Parathyroid adenoma (tissue), 2 donors: ENCODE data around the gene PPP1R9B.

Source experiments
- H2AFZ ChIP-seq: fragments of 300-600 bp; sonication (generic); one replicate; pipeline ENCODE4 v1.7.0; 2017; ENCODE audit warnings: antibody characterized with exemption, mild to moderate bottlenecking
- H3K27ac ChIP-seq: fragments of 300-600 bp; sonication (generic); one replicate; pipeline ENCODE4 v1.7.0; 2017
- H3K27me3 ChIP-seq: fragments of 300-600 bp; sonication (generic); one replicate; pipeline ENCODE4 v1.7.0; 2017; ENCODE audit warnings: low read length; ENCODE audit not compliant: control insufficient read depth, insufficient read depth
- H3K36me3 ChIP-seq: fragments of 300-600 bp; sonication (generic); one replicate; pipeline ENCODE4 v1.7.0; 2017; ENCODE audit warnings: low read length; ENCODE audit not compliant: control insufficient read depth, insufficient read depth
- H3K4me1 ChIP-seq: fragments of 300-600 bp; sonication (generic); one replicate; pipeline ENCODE4 v1.7.0; 2017; ENCODE audit warnings: control low read depth
- H3K4me2 ChIP-seq: fragments of 300-600 bp; sonication (generic); one replicate; pipeline ENCODE4 v1.7.0; 2017; ENCODE audit warnings: low read length
- H3K4me3 ChIP-seq: fragments of 300-600 bp; sonication (generic); one replicate; pipeline ENCODE4 v1.7.0; 2017; ENCODE audit warnings: low read depth, low read length
- H3K79me2 ChIP-seq: fragments of 300-600 bp; sonication (generic); one replicate; pipeline ENCODE4 v1.7.0; 2017; ENCODE audit warnings: control low read depth
- H3K9ac ChIP-seq: fragments of 300-600 bp; sonication (generic); one replicate; pipeline ENCODE4 v1.7.0; 2017; ENCODE audit warnings: mild to moderate bottlenecking
- H3K9me3 ChIP-seq: fragments of 300-600 bp; sonication (generic); one replicate; pipeline ENCODE4 v1.7.0; 2017; ENCODE audit warnings: low read length; ENCODE audit not compliant: control insufficient read depth
- CTCF ChIP-seq: fragments of 300-600 bp; sonication (generic); IDR thresholded peaks from one replicate; pipeline ENCODE4 v1.7.0; 2017; ENCODE audit warnings: antibody characterized with exemption, mild to moderate bottlenecking
- donor health status: primary hyperparathyroidism.

Gene PPP1R9B

GRCh38 chr17:50154604-50155003 lies 4.1 kb upstream of the PPP1R9B start:
- Histone ChIP-seq H3K79me2 (no peaks in the 10 kb centered on the region), H3K27me3 (no peaks in the 10 kb centered on the region), H3K9me3 (no peaks in the 10 kb centered on the region), H3K4me1 (peaks cover 16% of the 10 kb centered on the region), H3K9ac (no peak overlapping the region), H3K36me3 (no peaks in the 10 kb centered on the region), H3K27ac (no peak overlapping the region), H2AFZ (no peak overlapping the region), H3K4me2 (no peak overlapping the region), H3K4me3 (no peak overlapping the region)
- no peak for TF ChIP-seq CTCF

- no peaks in the 10 kb centered on the region for H3K9me3 ChIP-seq
- no peaks in the 10 kb centered on the region for H3K79me2 ChIP-seq
- H3K27me3 ChIP-seq = no peaks in the 10 kb centered on the region
- no peaks in the 10 kb centered on the region for H3K36me3 ChIP-seq
- peaks cover 16% of the 10 kb centered on the region for H3K4me1 ChIP-seq
- peak overlapping the region; percentile 45 for H3K27ac ChIP-seq
- H2AFZ ChIP-seq = peak overlapping the region; percentile 65
- H3K9ac ChIP-seq = no peak overlapping the region
- TF ChIP-seq CTCF = no peak
- H3K4me2 ChIP-seq = peak overlapping the region; percentile 4
- no peak overlapping the region for H3K4me3 ChIP-seq
These were observed 3.4 kb upstream of the PPP1R9B start for GRCh38 chr17:50153650-50154575.

- peak overlapping the region; percentile 60 for H3K4me3 ChIP-seq
- H3K27ac ChIP-seq = peak overlapping the region; percentile 76
- no peaks in the 10 kb centered on the region for H3K36me3 ChIP-seq
- peak overlapping the region; percentile 85 for H3K4me2 ChIP-seq
- H3K9me3 ChIP-seq = no peaks in the 10 kb centered on the region
- no peak overlapping the region for H3K9ac ChIP-seq
- TF ChIP-seq CTCF = no peak
- H3K79me2 ChIP-seq = peaks cover under 1% of the 10 kb centered on the region
- peak overlapping the region; percentile 100 for H2AFZ ChIP-seq
- H3K4me1 ChIP-seq = peaks cover 17% of the 10 kb centered on the region
- H3K27me3 ChIP-seq = no peaks in the 10 kb centered on the region
These were observed 2.3 kb upstream of the PPP1R9B start for GRCh38 chr17:50152736-50153135.

GRCh38 chr17:50151937-50152547 lies 1.6 kb upstream of the PPP1R9B start:
- TF ChIP-seq CTCF = no peak
- H3K27ac ChIP-seq = peak overlapping the region; percentile 76
- peak overlapping the region; percentile 63 for H3K9ac ChIP-seq
- H2AFZ ChIP-seq = peak overlapping the region; percentile 100
- no peaks in the 10 kb centered on the region for H3K27me3 ChIP-seq
- H3K36me3 ChIP-seq = no peaks in the 10 kb centered on the region
- peaks cover 20% of the 10 kb centered on the region for H3K4me1 ChIP-seq
- peak overlapping the region; percentile 60 for H3K4me3 ChIP-seq
- peaks cover 4% of the 10 kb centered on the region for H3K79me2 ChIP-seq
- no peaks in the 10 kb centered on the region for H3K9me3 ChIP-seq
- peak overlapping the region; percentile 85 for H3K4me2 ChIP-seq
